Neural crest cell (in vitro differentiated cells): ENCODE data around the gene NLE1. TPM values are rescaled to one million over a fixed set of nuclear protein-coding genes. Genes with fewer than 3 reads are reported as not detected.

ENCODE experiments used
- DNase-seq: peaks from one replicate; pipeline ENCODE4 v3.0.0; 2021; ENCODE audit warnings: low read depth, mixed read lengths, low spot score
- H3K27ac Mint-ChIP-seq: one replicate; pipeline ENCODE4 v1.8.0; 2021; ENCODE audit warnings: mild to moderate bottlenecking, mixed read lengths; ENCODE audit not compliant: unreplicated experiment
- H3K27me3 Mint-ChIP-seq: 2 replicates; pipeline ENCODE4 v1.8.0; 2021; ENCODE audit warnings: low read depth, mild to moderate bottlenecking, mixed read lengths
- H3K36me3 Mint-ChIP-seq: 2 replicates; pipeline ENCODE4 v1.8.0; 2021; ENCODE audit warnings: low read depth, mild to moderate bottlenecking, mixed read lengths
- H3K4me1 Mint-ChIP-seq: 2 replicates; pipeline ENCODE4 v1.8.0; 2021; ENCODE audit warnings: mixed read lengths
- H3K4me3 Mint-ChIP-seq: one replicate; pipeline ENCODE4 v1.8.0; 2021; ENCODE audit warnings: mild to moderate bottlenecking, mixed read lengths
- H3K9me3 Mint-ChIP-seq: 2 replicates; pipeline ENCODE4 v1.8.0; 2021; ENCODE audit warnings: mixed read lengths
- total RNA-seq: library from RNA; stranded (reverse); gene quantifications from 2 replicates; pipeline ENCODE4 v1.2.1, GENCODE V29; 2021
- TF ChIP-seq, protein P1 (sequence below): fragments of 200-600 bp; sonication (generic); conservative IDR thresholded peaks from 2 replicates; pipeline ENCODE4 v1.5.0; 2021; ENCODE audit warnings: antibody characterized with exemption, mild to moderate bottlenecking

NLE1 gene
- total RNA-seq, 1 donor from 2014 or later = 35.8 TPM

DNA sequence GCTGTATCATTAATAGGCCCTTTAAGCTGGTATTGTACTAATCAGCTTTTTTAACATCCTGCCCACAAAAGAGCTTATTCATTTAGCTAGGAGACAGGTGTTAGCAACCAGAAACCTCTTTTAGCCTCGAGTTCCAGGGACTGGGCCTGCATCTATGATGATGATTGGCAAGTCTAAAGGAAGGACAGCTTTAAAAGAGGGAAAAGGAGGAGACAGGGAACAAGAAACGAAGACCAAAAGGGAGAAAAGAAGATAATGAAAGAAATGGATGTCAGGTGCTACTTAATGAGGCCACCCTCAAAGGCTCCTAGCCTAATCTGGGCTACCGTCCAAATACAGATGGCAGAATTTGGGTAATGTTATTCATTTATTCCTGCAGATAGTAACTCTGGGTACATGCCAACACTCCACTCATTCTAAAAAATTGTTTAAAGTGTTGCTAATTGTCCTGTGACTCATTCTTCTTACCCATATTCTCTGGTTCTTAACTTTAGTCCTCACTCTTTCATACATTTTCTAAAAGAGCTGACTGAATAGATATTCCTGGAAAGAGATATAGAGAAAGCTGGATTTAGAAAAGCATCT is 59.9 kb downstream of the NLE1 start:
- no peaks in the 10 kb centered on the region for H3K9me3 Mint-ChIP-seq
- no peak for DNase-seq
- H3K4me3 Mint-ChIP-seq = no peak overlapping the region
- TF ChIP-seq, protein P1, sequence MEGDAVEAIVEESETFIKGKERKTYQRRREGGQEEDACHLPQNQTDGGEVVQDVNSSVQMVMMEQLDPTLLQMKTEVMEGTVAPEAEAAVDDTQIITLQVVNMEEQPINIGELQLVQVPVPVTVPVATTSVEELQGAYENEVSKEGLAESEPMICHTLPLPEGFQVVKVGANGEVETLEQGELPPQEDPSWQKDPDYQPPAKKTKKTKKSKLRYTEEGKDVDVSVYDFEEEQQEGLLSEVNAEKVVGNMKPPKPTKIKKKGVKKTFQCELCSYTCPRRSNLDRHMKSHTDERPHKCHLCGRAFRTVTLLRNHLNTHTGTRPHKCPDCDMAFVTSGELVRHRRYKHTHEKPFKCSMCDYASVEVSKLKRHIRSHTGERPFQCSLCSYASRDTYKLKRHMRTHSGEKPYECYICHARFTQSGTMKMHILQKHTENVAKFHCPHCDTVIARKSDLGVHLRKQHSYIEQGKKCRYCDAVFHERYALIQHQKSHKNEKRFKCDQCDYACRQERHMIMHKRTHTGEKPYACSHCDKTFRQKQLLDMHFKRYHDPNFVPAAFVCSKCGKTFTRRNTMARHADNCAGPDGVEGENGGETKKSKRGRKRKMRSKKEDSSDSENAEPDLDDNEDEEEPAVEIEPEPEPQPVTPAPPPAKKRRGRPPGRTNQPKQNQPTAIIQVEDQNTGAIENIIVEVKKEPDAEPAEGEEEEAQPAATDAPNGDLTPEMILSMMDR = no peak
- peaks cover 29% of the 10 kb centered on the region for H3K4me1 Mint-ChIP-seq
- H3K27me3 Mint-ChIP-seq = no peaks in the 10 kb centered on the region
- H3K36me3 Mint-ChIP-seq = no peaks in the 10 kb centered on the region
- peak overlapping the region; percentile 4 for H3K27ac Mint-ChIP-seq

DNA sequence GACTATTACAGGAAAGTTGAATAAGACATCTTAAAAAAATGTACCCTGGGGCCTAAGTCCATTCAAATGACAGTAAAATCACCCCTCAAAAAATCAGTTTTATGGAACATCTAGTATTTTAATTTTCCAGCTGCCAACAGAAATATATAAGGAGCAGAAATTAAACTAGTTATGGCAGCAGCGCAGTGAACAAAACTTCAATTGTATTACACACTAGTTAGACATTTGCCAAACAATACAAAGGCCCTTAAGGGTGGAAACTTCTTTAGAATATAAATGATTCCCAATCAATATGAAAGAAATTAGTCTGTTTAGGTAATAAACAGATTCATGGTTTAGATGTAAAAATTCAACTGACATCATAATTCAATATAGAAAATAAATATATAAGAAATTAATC is 60.5 kb downstream of the NLE1 start:
- Mint-ChIP-seq H3K4me1 (peaks cover 26% of the 10 kb centered on the region), H3K4me3 (no peak overlapping the region), H3K27ac (no peak overlapping the region), H3K27me3 (no peaks in the 10 kb centered on the region), H3K36me3 (no peaks in the 10 kb centered on the region), H3K9me3 (no peaks in the 10 kb centered on the region)
- TF ChIP-seq, protein P1 = no peak
- DNase-seq = no peak

DNA sequence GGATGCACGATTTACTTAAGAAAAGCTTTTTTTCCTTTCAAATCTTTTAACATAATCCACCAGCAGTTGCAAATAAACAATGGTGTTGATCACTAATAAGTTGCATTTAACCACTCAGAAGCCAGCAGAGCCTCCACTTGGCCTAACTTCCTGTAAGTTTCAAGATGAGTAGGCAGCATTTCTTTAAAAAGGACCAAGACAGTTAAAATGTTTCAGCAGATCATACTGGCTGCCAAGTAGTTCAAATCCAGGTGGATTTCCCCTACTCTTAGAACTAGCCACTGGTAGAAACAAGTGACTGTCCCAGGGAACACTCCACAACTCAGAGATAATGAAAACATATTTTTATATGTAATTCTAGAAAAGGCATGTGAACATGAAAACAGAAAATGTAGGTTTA is 61.6 kb downstream of the NLE1 start:
- no peak overlapping the region for H3K27ac Mint-ChIP-seq
- no peak overlapping the region for H3K4me3 Mint-ChIP-seq
- no peaks in the 10 kb centered on the region for H3K9me3 Mint-ChIP-seq
- TF ChIP-seq, protein P1 = no peak
- peaks cover 29% of the 10 kb centered on the region for H3K4me1 Mint-ChIP-seq
- no peaks in the 10 kb centered on the region for H3K36me3 Mint-ChIP-seq
- no peak for DNase-seq
- H3K27me3 Mint-ChIP-seq = no peaks in the 10 kb centered on the region

DNA sequence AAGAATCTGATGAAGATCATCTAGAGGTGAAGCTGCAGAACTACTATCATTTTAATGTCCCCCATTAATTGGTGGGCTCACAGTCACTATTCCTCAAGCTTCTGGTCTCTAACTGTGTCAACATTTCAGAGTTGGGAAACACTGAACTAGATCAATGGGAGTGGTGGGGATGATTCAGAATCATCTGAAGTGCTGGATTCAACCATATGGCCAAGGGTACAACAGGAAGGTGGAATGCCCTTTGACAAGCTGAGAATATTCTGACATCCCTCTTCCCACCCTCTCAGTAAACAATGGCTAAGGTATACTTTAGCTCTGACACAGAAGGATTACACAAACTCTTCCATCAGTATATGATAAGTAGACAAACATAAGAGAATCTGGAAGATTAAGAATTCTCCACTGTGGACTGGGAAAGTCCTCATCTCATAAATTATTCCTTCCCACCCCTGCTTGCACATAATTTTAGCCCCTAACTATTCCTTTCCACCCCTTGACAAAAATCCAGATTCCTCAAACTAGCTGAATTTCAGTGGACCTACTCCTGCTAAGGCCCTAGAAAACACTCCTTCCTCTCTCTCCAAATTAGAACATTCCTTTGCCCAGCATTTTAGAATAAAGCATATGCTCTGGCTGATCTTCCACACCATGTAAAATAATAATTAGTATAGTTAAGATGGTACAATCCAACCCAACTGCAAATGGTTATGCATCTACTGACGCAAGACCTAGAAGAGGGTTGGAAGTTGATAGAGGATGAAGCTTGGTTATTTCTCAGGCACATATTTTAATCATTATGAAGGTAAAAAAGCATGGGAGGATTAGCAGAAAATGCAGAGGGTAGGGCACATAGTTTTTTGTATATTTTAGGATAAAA is 62.3 kb downstream of the NLE1 start:
- TF ChIP-seq, protein P1 = no peak
- no peaks in the 10 kb centered on the region for H3K36me3 Mint-ChIP-seq
- DNase-seq = no peak
- no peaks in the 10 kb centered on the region for H3K9me3 Mint-ChIP-seq
- no peak overlapping the region for H3K4me3 Mint-ChIP-seq
- H3K27ac Mint-ChIP-seq = peak overlapping the region; percentile 51
- H3K4me1 Mint-ChIP-seq = peaks cover 33% of the 10 kb centered on the region
- H3K27me3 Mint-ChIP-seq = no peaks in the 10 kb centered on the region

Other genes starting within 250 kb of the NLE1 start
- gene CCT6B, start 180.8 kb downstream of the NLE1 start, total RNA-seq = 2.3 and 2.5 TPM in 2 replicates
- gene ZNF830, start 180.8 kb downstream of the NLE1 start, total RNA-seq = 21.2 TPM in 2 replicates
- 110 and 126 TPM in 2 replicates for gene LIG3, start 161.8 kb downstream of the NLE1 start, total RNA-seq
- gene RFFL, start 78.6 kb downstream of the NLE1 start, total RNA-seq = 22.5 and 23.2 TPM in 2 replicates
- gene RAD51D, start 22.4 kb downstream of the NLE1 start, total RNA-seq = 21.3 and 22.5 TPM in 2 replicates
- gene FNDC8, start 20.7 kb downstream of the NLE1 start, total RNA-seq = not detected in 2 replicates
- gene UNC45B, start 5.5 kb upstream of the NLE1 start, total RNA-seq = not detected in 2 replicates
- gene SLC35G3, start 52.1 kb upstream of the NLE1 start, total RNA-seq = not detected in 2 replicates
- gene SLFN5, start 100.8 kb upstream of the NLE1 start, total RNA-seq = 8.7 and 10.6 TPM in 2 replicates
- gene SLFN11, start 231.3 kb upstream of the NLE1 start, total RNA-seq = 17.6 and 20.2 TPM in 2 replicates